HT1080 (cell line): Measurements from ENCODE around the gene OR6X1. TPM values are rescaled to one million over a fixed set of nuclear protein-coding genes. Genes with fewer than 3 reads are reported as not detected.
"Not testable (repeated sequence)": the region's sequence is repeated elsewhere in the genome, so short reads cannot be mapped to it uniquely, and the experiment has no call there.

ENCODE experiments used
- DNase-seq: peaks from one replicate; pipeline ENCODE4 v3.0.0-alpha.2; 2015; ENCODE audit warnings: low read depth
- total RNA-seq: library from RNA; depleted of rRNA; stranded (reverse); fragments of >200 nt; shearing (Covaris generic); gene quantifications from 2 replicates; pipeline ENCODE4 v1.2.3, GENCODE V29; 2014

The OR6X1 gene
- total RNA-seq, 1 experiment from 2014 or later: not detected

- DNase-seq: no peak
Measured at GRCh38 chr11:123755344-123755743, 1.0 kb upstream of the OR6X1 start.

DNA sequence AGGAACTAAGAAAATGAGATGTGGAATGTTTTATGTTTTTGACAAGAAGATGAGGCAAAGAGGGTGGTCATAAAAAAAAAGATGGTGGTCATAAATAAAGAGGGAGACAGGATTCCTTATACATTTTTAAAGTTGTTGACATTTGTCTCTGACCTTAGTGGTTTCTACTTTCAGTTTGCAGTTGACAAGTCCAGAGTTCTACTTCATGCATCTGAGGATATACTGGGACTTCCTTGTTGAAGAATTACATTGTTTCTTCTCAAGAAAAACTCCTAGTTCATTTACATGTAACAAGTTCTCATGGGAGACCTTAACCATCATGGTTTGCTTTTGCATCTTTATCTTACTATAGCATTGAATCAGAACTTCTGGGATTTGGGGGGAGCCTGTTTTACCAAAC lies 1.2 kb downstream of the OR6X1 start:
- no peak for DNase-seq

- no peak for DNase-seq
Measured at GRCh38 chr11:123751781-123752180, 2.5 kb downstream of the OR6X1 start.

DNA sequence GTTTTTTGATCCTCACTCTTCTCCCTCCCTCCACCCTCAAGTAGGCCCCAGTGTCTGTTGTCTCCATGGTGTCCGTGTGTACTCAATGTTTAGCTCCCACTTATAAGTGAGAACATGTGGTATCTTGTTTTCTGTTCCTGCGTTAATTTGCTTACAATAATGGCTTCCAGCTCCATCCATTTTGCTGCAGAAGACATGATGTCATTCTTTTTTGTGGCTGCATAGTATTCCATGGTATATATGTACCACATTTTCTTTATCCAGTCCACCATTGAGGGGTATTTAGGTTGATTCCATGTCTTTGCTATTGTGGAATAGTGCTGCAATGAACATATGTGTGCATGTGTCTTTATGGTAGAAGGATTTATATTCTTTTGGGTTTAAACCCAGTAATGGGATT lies 6.0 kb downstream of the OR6X1 start:
- not testable (repeated sequence) for DNase-seq

- no peak for DNase-seq
Measured at GRCh38 chr11:123745764-123746451, 8.4 kb downstream of the OR6X1 start.

DNA sequence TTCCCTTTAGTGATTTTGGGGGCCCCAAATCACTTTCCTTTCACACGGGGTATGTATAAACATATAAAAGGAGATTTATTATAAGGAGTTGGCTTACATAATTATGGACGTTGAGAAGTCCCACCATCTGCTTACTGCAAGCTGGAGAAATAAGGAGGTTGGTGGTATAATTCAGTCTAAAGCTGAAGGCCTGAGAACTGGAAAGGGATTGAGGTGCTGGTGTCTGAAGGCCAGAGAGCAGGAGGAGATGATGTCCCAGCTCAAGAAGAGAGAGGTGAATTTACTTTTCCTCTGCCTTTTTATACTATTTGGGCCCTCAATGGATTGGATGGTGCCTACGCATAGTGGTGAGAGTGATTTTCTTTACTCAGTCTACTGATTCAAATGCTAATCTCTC lies 11.6 kb downstream of the OR6X1 start:
- no peak for DNase-seq

DNA sequence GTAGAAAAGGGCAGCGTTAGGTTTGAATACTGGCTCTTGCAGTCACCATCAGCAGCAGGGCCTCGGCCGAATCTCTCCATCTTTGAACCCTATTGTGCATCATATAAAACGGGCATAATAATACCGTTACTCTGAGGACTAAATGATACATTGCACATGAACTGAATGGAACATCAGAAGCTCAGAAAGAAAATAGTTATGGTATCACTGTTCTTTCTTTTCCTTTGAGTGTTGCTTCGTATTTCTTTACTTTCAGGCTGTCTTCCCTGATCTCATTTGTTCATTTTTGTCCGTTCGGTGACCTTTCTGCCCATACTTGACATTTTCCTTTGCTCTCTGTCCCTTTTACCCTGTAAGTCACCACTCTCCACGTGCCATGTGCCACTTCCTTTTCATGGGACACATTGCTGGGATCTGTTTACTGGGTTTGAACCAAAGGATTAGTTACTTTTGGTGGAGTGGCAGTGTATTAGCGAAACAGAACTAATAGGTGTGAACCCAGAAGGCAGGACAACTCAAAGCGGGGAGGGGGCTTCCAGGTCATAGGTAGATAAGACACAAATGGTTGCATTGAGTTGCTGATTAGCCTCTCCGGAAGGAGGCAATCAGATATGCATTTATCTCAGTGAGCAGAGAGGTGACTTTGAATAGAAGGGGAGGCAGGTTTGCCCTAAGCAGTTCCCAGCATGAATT lies 12.1 kb downstream of the OR6X1 start:
- no peak for DNase-seq

- peak; percentile 83 for DNase-seq
Measured at GRCh38 chr11:123741159-123742030, 12.9 kb downstream of the OR6X1 start, which contains the start of gene ZNF202. ZNF202 (minus strand) TSS chr11:123741660; CDS start chr11:123730888, 10,772 bp downstream.

GRCh38 chr11:123740787-123741158 lies 13.5 kb downstream of the OR6X1 start:
- DNase-seq: no peak

DNA sequence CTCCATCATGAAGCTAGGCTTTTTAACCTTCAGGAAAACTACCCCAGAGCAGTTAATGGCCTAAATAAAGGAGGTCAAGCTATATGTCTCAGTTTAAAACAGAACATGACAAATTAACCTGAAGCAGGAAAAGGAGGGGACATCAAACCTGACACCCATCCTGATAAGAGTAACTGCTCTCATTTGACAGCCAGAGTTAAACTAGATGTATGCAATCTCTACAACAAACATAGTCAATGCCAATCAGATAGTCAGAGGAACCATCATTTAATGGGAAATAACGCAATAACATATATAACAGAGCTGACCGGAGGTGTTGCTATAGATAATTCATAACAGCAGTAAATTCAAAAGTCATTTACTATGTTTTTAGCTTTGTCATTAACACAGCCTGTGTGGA lies 15.9 kb downstream of the OR6X1 start:
- no peak for DNase-seq

DNA sequence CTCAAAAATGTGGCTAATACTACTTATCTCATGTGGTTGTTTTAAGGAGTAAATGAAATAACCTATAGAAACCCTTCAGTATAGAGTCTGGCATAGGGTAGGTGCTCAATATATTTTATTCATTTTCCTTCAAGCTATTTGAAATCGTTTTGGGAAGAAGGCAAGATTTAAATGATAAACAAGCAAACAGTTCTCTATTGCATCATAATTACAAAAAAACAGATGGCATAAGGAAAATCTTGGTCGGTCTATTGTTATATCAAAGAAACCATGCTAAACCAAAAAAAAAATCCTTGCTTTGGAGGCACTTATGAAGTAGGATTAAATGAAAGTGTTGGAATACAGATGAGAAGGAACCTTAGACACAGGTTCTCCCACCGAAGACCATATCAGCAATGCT lies 17.5 kb downstream of the OR6X1 start:
- DNase-seq: no peak

GRCh38 chr11:123729602-123730001 lies 24.7 kb downstream of the OR6X1 start:
- DNase-seq: peak; percentile 48

DNA sequence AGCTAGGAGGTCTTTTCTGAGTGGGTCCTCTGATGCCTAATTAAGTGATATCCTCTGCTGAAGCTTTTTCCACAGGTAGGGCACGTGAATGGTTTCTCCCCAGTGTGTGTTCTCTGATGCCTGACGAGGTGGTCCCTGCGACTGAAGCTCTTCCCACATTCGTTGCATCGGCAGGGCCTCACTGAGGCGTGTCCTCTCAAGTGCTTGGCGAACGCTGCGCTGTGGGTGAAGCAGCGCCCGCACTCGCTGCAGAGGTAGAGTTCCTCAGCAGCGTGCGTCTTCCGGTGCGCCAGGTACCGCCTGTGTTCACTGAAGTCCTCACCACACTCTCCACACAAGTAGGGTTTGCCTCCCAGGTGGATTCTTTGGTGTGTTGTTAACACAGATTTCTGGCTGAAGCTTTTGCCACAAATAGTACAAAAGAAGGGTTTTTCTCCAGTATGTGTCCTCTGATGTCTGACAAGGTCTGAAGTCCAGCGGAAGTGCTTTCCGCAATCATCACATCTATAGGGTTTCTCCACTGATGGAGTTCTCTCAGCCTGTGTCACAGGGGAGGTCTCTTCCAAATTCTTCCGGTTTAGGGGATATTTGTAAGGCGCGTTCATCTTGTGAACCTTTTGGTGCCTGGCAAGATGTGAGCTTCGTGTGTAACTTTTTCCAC lies 28.2 kb downstream of the OR6X1 start:
- no peak for DNase-seq

- DNase-seq: peak; percentile 48
Measured at GRCh38 chr11:123719452-123719851, 34.9 kb downstream of the OR6X1 start.

- DNase-seq: no peak
Measured at GRCh38 chr11:123718469-123718868, 35.8 kb downstream of the OR6X1 start.

DNA sequence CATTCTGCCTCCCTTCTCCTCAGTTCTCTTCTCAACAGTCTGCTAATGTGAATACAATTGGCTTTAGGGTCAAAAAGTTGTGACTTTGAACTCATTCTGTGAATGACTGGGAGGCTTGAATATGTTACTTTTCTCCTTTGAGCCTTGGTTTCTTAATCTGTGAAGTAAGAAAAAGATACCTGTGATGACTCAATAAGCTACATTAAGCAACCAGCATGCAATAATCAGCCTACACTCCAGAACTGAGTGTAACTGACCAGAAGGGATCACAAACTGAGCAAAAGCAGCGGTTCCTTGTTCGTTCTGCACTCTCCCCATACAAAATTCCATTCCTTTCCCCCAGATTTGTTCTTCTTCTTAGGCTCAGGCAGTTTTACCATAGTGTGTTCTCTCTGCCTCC lies 36.3 kb downstream of the OR6X1 start:
- no peak for DNase-seq

DNA sequence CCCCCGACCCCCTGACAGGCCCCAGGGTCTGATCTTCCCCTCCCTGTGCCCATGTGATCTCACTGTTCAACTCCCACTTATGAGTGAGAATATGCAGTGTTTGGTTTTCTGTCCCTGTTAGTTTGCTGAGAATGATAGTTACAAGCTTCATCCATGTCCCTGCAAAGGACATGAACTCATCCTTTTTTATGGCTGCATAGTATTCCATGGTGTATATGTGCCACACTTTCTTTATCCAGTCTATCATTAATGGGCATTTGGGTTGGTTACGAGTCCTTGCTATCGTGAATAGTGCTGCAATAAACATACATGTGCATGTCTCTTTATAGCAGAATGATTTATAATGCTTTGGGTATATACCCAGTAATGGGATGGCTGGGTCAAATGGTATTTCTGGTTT lies 41.7 kb downstream of the OR6X1 start:
- DNase-seq: not testable (repeated sequence)

- DNase-seq: peak; percentile 44
Measured at GRCh38 chr11:123707606-123708205, 46.6 kb downstream of the OR6X1 start.

- DNase-seq: no peak
Measured at GRCh38 chr11:123707206-123707605, 47.1 kb downstream of the OR6X1 start.

- DNase-seq: no peak
Measured at GRCh38 chr11:123704341-123704740, 50.0 kb downstream of the OR6X1 start.
